Measurements from ENCODE around the gene SNAPC2.
A peak's percentile ranks its signal among the peaks of the same experiment; 100 is the strongest.
"Not testable (repeated sequence)": the region's sequence is repeated elsewhere in the genome, so short reads cannot be mapped to it uniquely, and the experiment has no call there.

The SNAPC2 gene

DNA sequence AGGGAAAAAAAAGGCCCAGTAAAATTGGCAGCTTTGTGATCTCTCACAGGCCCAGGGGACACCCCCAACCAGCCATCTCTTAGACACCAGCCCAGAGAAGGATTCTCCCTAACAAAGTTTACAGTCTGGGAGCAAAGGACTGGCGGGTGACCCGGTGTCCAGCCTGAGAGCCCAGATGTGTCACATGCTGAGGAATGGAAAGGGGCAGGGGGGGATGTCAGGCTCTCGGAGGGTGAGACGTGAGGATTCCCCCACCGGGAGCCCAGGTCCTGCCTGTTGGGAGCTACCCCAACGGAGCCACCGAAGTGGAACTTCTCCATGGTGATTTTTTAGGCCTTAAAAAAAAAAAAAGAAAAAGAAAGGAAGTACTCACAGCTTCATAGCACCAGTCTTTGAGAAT lies 10.6 kb downstream of the SNAPC2 start:
- peak overlapping the region; percentile 80 for H3K27ac ChIP-seq
- no peak for DNase-seq (ENCODE audit: low read depth, low spot score)

DNA sequence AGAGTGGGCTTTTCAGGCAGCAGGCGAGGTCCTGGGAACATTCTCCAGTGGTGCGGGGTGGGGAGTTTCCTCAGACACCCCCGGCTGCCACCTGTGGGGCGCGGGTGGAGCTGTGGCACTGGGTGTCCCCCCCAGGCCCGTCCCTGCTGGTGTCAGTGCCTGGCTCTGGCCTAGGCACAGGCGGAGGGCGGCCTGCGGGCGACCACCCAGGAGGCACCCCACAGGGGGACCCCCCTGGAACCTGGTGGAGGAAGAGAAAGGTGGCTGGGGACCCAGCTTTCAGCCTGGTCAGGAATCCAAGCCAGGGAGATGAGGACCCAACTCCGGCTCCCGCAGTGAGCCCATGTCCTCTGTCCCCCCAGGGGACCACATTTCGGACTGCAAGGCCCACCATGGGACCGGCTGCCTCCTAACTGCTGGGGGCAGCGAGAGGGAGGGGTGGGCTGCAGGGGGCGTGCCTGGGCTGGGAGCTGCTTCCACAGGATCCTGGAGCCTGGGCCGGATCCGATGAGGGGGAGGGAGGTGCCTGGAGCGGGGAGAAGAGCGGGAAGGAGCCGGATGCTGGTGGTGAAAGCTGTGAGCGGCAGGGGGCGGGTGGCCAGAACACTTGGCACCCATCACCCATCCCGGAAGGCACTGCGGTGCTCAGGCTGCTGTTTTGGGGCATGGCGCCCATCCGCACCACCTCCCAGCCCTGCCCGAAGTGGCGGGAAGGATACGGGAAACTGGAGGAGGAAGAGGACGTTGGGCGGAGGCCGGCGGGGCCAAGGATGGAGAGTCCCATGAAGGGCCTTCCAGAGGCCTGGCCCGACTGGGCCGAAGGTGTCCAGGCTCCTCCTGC lies 11.3 kb downstream of the SNAPC2 start:
- no peak for DNase-seq (ENCODE audit: low read depth, low spot score)
- H3K27ac ChIP-seq = peak overlapping the region; percentile 80

DNA sequence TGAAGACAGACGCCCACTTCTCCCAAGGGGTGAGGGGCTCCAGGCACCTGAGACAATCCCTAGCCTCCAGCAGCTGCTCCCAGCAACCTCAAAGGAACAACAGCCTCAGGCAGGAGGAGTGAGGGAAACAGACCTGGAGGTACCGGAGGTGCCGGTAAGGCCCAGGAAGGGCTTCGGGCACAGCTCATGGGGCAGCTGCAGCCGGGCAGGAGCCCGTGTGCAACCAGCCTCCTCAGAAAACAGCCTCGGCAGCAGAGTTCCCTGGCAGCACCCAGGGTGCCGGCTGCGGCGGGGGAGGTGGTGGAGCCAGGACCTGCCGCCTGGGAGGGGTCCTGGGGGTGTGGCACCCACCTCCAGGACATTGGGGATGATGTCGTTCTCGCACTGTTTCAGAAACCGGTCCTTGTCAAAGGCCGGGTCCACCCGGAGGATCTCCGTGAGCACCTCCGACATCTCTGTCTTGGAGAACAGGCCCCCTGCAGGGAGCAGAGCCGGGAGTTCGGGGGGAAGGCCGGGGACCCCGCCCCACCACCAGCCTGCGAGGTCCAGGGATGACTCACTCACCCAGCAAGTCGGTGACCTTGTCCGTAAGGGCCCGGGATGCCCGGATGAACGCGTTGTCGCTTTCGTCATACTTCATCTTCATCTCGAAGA lies 12.3 kb downstream of the SNAPC2 start:
- no peak for DNase-seq (ENCODE audit: low read depth, low spot score)
- H3K27ac ChIP-seq = no peak overlapping the region

DNA sequence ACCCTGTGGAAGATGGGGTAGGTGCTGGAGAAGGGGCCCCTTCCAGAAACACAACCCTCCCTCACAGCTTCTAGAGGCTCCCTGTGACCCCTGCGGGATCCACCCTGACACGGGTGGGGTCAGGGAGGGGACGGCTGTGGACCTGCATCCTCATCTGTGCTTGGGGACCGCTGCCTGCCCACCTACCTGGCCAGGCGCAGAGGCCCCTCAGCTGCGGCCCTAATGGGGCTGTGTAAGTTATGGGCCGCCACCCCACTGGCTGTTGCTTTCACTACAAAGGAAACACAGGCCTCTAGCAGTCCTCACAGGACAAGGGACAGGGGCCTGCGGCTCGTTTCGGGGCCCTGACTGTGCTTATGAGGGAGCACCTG lies 12.8 kb downstream of the SNAPC2 start:
- H3K27ac ChIP-seq = no peak overlapping the region
- no peak for DNase-seq (ENCODE audit: low read depth, low spot score)

DNA sequence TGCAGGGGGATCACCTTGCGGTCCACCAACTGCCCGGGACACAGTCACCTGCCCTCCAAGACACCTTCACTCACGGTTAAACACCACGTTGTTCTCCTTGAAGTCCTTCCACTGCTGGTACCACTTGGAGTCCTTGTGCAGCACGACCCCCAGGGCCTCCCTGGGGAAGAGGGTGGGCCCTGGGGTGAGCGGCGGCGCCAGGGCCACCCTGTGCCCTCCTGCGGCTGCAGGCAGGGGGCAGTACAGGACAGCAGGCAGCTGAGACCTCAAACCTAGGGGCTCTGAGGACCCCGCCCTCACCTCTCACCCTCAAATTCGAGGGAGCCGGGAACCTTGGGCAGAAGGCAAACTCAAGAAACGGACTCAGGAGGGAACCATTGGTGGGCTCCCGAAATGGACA lies 13.3 kb downstream of the SNAPC2 start:
- DNase-seq (ENCODE audit: low read depth, low spot score) = no peak
- H3K27ac ChIP-seq = no peak overlapping the region

DNA sequence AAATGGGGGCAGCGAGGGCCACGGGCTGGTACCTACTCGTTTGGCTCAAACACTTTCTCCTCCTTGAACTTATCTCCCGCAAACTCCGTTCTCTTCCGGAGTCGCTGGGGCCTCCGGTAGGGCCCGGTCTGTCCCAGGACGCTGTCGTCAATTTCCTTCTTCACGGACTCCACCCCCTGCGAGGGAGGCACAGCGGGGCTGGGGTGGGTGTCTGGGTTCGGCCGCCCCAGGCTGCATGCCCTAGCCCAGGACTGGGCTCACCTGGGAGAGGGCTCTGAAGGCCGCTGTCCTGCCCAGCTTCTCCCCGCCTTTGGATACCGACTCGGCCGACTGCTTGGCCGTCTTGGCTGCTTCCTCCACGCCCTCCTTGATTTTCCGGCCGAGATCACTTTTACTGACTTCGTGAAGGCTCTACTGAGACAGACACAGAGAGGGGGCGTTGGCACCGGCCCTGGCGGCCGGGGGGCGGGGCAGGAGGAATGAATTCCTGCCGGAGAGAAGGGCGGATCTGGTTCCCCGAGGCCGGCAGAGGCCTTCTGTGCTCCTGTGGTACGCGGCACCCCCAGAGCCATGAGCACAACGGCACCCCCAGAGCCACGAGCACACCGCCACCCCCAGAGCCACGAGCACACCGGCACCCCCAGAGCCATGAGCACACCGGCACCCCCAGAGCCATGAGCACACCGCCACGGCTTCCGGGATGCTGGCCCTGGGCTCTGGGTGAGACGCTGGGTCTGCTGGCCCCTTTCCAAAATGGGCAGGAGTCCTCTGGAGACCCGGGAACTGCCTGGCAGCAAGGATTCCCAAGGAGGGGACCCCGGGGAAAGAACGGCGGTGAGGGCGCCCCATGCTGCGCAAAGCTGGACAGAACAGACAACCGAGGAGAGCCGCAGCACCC lies 13.9 kb downstream of the SNAPC2 start:
- DNase-seq (ENCODE audit: low read depth, low spot score) = no peak
- no peak overlapping the region for H3K27ac ChIP-seq

DNA sequence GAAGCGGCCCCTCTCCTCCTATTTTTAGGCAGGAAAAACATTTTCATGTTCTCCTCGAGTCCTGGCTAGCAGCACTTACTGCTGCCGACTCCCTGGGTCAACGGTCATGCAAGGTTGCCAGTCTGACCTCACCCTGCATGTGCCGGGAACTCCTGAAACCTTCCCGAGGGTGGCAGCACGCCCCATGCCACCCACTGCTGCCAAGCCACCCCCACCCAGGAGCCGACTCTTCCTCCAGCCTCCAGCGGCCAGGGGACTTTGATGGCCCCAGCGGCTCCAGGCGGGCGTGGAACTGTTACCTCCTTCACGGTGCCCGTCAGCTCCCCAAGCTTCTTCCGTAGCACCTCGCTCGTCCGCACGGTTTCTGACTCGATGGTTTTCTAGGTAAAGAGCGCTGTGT lies 14.6 kb downstream of the SNAPC2 start:
- no peak for DNase-seq (ENCODE audit: low read depth, low spot score)

DNA sequence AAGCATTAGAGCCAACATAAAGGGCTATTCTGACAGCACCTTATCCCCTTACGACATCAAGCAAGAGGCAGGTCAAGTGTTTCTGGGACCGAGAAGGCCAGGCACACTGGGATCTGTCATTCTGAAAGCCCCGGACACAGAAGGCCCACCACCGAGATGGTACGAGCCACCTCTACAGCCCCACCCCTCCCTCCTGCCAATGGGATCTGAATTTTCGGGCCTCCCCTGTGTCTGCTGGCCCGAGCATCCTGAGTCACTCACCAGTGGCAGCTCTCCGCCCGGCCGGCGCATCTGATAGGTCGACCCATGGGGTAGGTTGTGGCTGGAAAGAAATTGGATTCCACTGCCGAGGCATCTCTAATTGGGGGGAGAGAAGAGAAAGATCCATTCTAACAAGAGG lies 20.7 kb downstream of the SNAPC2 start:
- H3K27ac ChIP-seq = no peak overlapping the region
- DNase-seq (ENCODE audit: low read depth, low spot score) = no peak

More for the DNA sequence above, 14.6 kb downstream of the SNAPC2 start:
- H3K27ac ChIP-seq = no peak overlapping the region

DNA sequence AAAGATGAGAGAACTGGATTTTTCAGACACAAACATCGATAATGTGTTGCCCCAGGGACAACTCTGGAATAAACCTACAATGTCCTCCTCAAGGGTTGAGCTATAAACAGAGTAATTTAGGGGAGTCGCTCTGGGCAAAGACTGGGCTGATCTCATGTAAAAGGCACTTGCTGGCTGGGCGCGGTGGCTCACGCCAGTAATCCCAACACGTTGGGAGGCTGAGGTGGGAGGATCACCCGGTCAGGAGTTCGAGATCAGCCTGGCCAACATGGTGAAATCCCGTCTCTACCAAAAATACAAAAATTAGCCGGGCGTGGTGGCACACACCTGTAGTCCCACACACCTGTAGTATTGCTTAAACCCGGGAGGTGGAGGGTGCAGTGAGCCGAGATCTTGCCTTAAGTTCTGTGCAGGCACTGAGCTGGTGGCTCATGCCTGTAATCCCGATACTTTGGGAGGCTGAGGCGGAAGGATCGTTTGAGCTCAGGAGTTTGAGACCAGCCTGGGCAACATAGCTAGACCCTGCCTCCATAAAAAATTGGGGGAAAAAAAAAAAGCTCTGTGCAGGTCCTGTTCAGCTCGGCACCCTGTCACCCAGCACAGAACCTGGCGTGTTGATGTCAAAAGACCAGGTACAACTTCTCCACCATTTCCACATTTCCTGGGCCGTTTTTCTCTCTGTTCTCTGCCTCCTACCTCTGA lies 21.9 kb downstream of the SNAPC2 start:
- DNase-seq (ENCODE audit: low read depth, low spot score) = no peak
- no peak overlapping the region for H3K27ac ChIP-seq

DNA sequence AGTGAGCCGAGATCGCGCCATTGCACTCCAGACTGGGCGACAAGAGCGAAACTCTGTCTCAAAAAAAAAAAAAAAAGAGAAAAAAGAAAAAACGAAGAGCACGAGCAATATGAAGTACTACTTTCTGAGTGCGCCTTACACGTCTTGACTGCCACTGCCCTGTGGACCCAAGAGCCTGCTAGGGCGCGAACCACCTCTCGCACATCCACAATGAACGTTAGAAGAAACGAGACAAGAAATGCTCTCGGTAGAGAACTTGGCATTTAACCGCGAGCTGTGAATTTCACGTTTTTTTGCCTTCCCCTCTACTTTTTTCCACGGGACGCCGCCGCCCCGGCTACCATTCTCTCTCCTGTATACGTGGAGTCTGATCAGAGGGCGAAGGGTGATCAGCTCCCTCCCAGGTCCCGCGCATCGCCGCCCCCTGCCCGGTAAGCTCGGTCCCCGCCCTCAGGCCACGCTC lies 22.9 kb downstream of the SNAPC2 start:
- DNase-seq (ENCODE audit: low read depth, low spot score) = no peak
- H3K27ac ChIP-seq = peak overlapping the region; percentile 83

DNA sequence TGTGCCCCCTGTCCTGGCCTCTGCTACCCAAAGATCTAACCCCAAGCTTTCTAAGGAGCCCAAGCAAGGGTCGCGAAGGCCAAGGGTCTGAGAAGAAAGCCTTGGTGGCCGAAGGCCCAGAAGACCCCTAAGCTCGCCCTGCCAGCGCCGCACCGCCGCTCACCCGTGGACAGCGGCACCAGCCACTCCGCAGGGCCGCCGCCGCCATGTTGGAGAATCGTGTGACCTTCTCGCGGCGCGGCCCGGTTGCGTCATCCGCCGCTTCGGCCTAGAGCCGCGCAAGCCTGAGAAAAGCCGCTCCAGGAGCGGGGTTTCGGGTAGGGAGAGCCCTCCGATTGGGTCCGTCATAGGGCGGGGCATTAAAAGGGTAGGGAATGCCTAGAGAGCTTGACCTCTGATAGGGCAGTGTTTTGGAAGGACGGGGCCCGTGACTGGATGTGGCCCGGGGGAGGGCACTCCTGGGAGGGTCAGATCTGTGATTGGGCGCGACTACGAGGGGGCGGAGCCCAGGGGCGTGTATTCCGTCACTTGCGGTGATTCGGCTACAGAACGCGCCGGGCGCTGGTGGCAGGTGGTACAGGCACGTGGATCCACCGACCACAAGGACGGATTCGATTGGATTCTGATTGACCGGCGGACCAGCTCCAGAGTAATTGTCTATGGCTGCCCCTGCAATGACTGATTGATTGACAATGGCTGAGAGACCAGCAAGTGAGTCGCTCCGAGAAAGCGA lies 23.5 kb downstream of the SNAPC2 start, which contains the start of gene TIMM44:
Gene TIMM44, minus strand, starts transcription at position 223 of the 733 bp plus-strand sequence. Its CDS starts 15 bp downstream, at position 208.
- peak; percentile 98 for DNase-seq (ENCODE audit: low read depth, low spot score)

DNA sequence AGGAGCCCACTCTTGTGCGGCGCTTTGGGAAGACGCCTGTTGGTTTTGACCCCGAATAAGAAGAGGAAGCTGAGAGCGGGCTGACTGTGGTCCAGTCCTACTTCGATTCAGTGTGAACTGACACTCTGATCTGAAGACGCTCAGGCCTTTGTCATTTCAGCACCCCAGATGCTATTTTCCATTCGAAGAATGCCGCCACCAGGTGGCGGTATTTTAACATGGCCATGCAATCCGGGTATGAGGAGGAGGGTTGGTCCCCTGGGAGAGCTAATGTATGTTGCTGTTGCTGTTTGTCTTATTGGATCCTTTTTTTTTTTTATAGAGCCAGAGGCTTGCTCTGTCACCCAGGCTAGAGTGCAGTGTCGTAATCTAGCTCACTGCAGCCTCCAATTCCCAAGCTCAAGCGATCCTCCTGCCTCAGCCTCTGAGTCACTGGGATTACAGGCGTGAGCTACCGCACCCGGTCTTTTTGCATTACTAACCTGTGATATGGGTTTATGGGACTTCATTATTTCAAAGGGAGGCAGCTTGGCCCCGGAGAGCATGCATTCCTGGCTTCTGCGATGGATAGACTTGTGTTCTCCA lies 24.1 kb downstream of the SNAPC2 start:
- peak; percentile 49 for DNase-seq (ENCODE audit: low read depth, low spot score)
- peak overlapping the region; percentile 83 for H3K27ac ChIP-seq

More for the DNA sequence above, 23.5 kb downstream of the SNAPC2 start, which contains the start of gene TIMM44:
- H3K27ac ChIP-seq = peak within 1 kb of the TSS; percentile 83

DNA sequence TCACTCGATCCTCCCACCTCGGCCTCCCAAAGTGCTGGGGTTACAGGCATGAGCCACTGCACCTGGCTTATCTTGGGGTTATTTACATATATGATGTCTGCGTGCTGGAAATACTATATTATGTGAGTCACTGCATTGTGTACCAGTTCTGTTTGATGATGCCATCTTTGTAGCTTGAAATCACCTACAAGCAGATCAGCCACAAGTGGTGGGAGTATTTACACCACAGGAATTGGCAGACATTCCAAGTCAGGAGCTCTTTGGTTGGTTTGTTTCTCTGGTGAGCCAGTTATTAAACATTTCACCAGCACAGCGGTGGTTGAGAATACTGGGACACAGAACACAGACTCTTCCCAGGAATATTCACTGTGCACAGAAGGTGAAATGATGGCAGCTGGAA lies 27.8 kb downstream of the SNAPC2 start:
- peak; percentile 48 for DNase-seq (ENCODE audit: low read depth, low spot score)
- no peak overlapping the region for H3K27ac ChIP-seq

DNA sequence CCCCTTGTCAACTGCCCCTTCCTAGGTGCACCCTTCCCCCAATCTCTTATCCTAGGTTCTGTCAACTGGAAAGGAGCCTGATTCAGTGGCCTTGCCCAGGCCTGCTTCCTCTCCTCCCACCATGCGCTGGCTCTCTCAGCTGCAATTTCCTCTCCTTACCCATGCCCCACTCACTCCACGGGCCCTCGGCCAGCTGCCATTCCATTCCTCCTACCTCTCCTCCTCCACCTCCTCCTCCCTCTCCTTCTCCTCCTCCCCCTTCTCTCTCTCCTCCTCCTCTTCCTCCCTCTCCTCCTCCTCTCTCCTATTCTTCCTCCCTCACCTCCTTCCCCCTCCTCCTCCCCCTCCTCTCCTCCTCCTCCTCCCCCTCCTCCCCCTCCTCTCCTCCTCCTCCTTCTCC lies 32.9 kb downstream of the SNAPC2 start:
- peak overlapping the region; percentile 39 for H3K27ac ChIP-seq
- peak; percentile 29 for DNase-seq (ENCODE audit: low read depth, low spot score)

DNA sequence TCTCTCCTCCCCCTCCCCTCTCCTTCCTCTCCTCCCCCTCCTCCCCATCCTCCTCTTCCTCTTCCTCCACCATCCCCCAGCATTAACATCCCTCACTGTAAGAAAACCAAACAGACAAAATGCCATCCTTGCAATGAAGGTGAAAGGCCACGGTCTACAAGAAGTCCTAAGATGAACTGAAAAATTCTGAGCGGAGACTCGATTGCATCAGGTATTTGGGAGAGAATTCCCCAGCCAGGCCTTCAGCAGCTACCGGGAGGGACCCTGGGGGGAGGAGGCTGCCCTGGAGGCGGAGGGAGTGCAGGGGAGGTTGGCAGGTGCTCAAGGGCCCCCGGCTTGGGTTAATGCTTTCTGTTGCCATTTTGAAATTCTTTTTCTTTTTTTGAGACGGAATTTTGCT lies 33.4 kb downstream of the SNAPC2 start:
- no peak overlapping the region for H3K27ac ChIP-seq
- DNase-seq (ENCODE audit: low read depth, low spot score) = no peak

DNA sequence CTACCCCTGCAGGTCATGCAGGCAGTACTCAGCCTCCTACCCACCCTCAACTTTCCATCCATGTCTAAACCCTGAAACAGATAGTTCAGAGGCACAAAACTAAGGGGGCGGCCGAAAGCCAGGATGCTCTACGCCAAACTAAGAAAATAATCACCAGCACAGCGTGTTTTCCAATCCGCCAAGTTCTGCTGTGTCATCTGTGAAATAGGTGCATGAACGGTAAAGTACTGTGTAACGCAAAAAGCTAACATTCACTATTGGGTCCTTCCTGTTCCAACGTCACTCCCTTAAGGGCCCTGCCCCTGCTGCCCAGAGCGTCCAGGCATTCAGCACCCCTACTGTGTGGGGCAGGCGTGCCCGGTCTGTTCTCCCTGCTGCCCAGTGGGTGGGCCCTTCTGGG lies 35.6 kb downstream of the SNAPC2 start:
- DNase-seq (ENCODE audit: low read depth, low spot score) = no peak
- no peak overlapping the region for H3K27ac ChIP-seq

DNA sequence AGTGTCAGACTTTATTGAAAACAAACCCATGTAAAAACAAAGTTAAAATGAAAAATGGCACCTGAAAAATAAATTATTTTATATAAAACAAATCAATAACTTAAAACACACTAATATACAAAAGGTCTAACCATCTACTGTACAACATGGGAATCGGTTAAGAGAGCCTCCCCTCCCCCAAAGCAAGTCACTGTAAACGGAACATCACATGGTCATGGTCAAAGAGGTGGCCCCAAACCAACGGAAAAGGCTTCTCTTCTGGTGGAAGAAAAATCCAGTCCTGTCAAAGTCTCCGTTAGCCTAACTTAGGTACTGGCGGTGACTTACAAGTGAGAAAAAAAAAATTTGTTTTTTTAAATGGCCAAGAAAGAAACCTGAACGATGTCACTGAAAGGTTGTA lies 39.1 kb downstream of the SNAPC2 start:
- no peak for DNase-seq (ENCODE audit: low read depth, low spot score)
- H3K27ac ChIP-seq = no peak overlapping the region

DNA sequence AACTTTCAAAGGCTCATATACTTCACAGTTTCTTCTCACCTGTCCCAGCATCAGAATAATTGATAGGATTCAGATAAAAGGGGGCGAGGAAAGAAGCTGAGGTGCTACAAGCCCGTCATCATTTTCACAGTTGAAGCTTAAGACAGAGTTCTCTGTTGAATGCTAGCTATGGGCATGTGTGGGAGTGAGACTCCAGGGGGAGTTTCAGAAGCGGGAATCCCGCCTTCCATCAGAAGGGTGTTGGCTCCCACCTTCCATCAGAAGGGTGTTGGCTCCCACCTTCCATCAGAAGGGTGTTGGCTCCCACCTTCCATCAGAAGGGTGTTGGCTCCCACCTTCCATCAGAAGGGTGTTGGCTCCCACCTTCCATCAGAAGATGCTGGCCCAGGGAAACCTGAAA lies 40.9 kb downstream of the SNAPC2 start:
- H3K27ac ChIP-seq; DNase-seq (ENCODE audit: low read depth, low spot score): not testable (repeated sequence)
